Muscle of leg (tissue), 11 donors: ENCODE measurements around the gene PCSK6. TPM values are rescaled to one million over a fixed set of nuclear protein-coding genes. Genes with fewer than 3 reads are reported as not detected.

Experiments
- DNase-seq: peaks from one replicate; pipeline ENCODE4 v3.0.0; 2013
- H3K27ac ChIP-seq: one replicate; pipeline ENCODE4 v1.5.1; 2013; ENCODE audit warnings: mild to moderate bottlenecking, low read length, control low read depth
- H3K27me3 ChIP-seq: one replicate; pipeline ENCODE4 v1.6.1; 2013; ENCODE audit warnings: low read length; ENCODE audit not compliant: control insufficient read depth, insufficient read depth
- H3K36me3 ChIP-seq: one replicate; pipeline ENCODE4 v1.6.1; 2013; ENCODE audit warnings: low read length; ENCODE audit not compliant: control insufficient read depth, insufficient read depth
- H3K4me1 ChIP-seq: one replicate; pipeline ENCODE4 v1.6.1; 2013; ENCODE audit warnings: low read length; ENCODE audit not compliant: control insufficient read depth, insufficient read depth
- H3K4me3 ChIP-seq: one replicate; pipeline ENCODE4 v1.5.1; 2013; ENCODE audit warnings: low read length, control low read depth
- H3K9me3 ChIP-seq: replicated peaks from 2 replicates; pipeline ENCODE4 v1.6.1; 2013; ENCODE audit warnings: low read depth, low read length; ENCODE audit not compliant: control insufficient read depth
- WGBS: methylation state at CpG from one replicate; pipeline ENCODE4 v1.1.5; 2013; ENCODE audit warnings: missing lambda C conversion rate; ENCODE audit not compliant: insufficient coverage; 5-methylcytosine and 5-hydroxymethylcytosine counted together
- polyA plus RNA-seq, 8 donors: library from polyadenylated mRNA; unstranded; fragments of 120-200 nt; gene quantifications; one replicate each; pipeline versions ENCODE4 v1.2.1 to v1.2.3, GENCODE V29; 2013; ENCODE audit warnings: inconsistent platforms in 1 of 8, low replicate concordance in 1 of 8; ENCODE audit not compliant: insufficient read length in 8 of 8, insufficient read depth in 1 of 8
- total RNA-seq: library from RNA; stranded (reverse); fragments of 120-200 nt; gene quantifications from one replicate; pipeline ENCODE4 v1.2.4, GENCODE V29; 2013

The PCSK6 gene
- total and polyA plus RNA-seq, 9 donors, result 6.2 to 14.1 (median 9.5) TPM

GRCh38 chr15:101313041-101313761 is 176.3 kb downstream of the PCSK6 start:
- Histone ChIP-seq H3K9me3 (no peaks in the 10 kb centered on the region), H3K36me3 (no peaks in the 10 kb centered on the region), H3K27me3 (no peaks in the 10 kb centered on the region), H3K4me3 (no peak overlapping the region), H3K4me1 (peaks cover 3% of the 10 kb centered on the region), H3K27ac (no peak overlapping the region)
- WGBS, result 92% methylated on average over 19 of the region's 21 CpGs
- no peak for DNase-seq

- no peaks in the 10 kb centered on the region for H3K36me3 ChIP-seq
- WGBS, result 85% methylated on average over 4 of the region's 7 CpGs
- no peak for DNase-seq
- no peaks in the 10 kb centered on the region for H3K27me3 ChIP-seq
- H3K4me1 ChIP-seq, result peaks cover 1% of the 10 kb centered on the region
- no peak overlapping the region for H3K4me3 ChIP-seq
- no peaks in the 10 kb centered on the region for H3K9me3 ChIP-seq
- H3K27ac ChIP-seq, result no peak overlapping the region
These were observed 179.0 kb downstream of the PCSK6 start for GRCh38 chr15:101310508-101310907.

- H3K4me3 ChIP-seq, result no peak overlapping the region
- H3K36me3 ChIP-seq, result no peaks in the 10 kb centered on the region
- WGBS, result 100% methylated on average over 3 of the region's 7 CpGs
- DNase-seq, result no peak
- H3K27me3 ChIP-seq, result no peaks in the 10 kb centered on the region
- no peaks in the 10 kb centered on the region for H3K9me3 ChIP-seq
- no peak overlapping the region for H3K27ac ChIP-seq
- no peaks in the 10 kb centered on the region for H3K4me1 ChIP-seq
These were observed 179.4 kb downstream of the PCSK6 start for GRCh38 chr15:101310161-101310480.

GRCh38 chr15:101309436-101310160 is 179.9 kb downstream of the PCSK6 start:
- no peak overlapping the region for H3K27ac ChIP-seq
- no peak for DNase-seq
- no peaks in the 10 kb centered on the region for H3K4me1 ChIP-seq
- 85% methylated on average over 19 of the region's 26 CpGs for WGBS
- H3K27me3 ChIP-seq, result no peaks in the 10 kb centered on the region
- no peaks in the 10 kb centered on the region for H3K9me3 ChIP-seq
- no peak overlapping the region for H3K4me3 ChIP-seq
- H3K36me3 ChIP-seq, result no peaks in the 10 kb centered on the region

- Histone ChIP-seq H3K36me3 (no peaks in the 10 kb centered on the region), H3K9me3 (no peaks in the 10 kb centered on the region), H3K4me3 (no peak overlapping the region), H3K27ac (no peak overlapping the region), H3K27me3 (no peaks in the 10 kb centered on the region), H3K4me1 (no peaks in the 10 kb centered on the region)
- 77% methylated on average over 19 of the region's 20 CpGs for WGBS
- DNase-seq, result no peak
These were observed 180.7 kb downstream of the PCSK6 start for GRCh38 chr15:101308604-101309435.

GRCh38 chr15:101307897-101308603 is 181.5 kb downstream of the PCSK6 start:
- H3K4me3 ChIP-seq, result no peak overlapping the region
- no peak for DNase-seq
- no peaks in the 10 kb centered on the region for H3K9me3 ChIP-seq
- no peaks in the 10 kb centered on the region for H3K27me3 ChIP-seq
- WGBS, result 68% methylated on average over 15 of the region's 16 CpGs
- no peaks in the 10 kb centered on the region for H3K4me1 ChIP-seq
- H3K27ac ChIP-seq, result no peak overlapping the region
- no peaks in the 10 kb centered on the region for H3K36me3 ChIP-seq

- 62% methylated on average over 21 of the region's 24 CpGs for WGBS
- no peaks in the 10 kb centered on the region for H3K4me1 ChIP-seq
- no peaks in the 10 kb centered on the region for H3K36me3 ChIP-seq
- no peak overlapping the region for H3K4me3 ChIP-seq
- DNase-seq, result no peak
- no peaks in the 10 kb centered on the region for H3K9me3 ChIP-seq
- no peaks in the 10 kb centered on the region for H3K27me3 ChIP-seq
- no peak overlapping the region for H3K27ac ChIP-seq
These were observed 182.2 kb downstream of the PCSK6 start for GRCh38 chr15:101307048-101307896.

GRCh38 chr15:101306341-101307047 is 183.0 kb downstream of the PCSK6 start:
- no peak for DNase-seq
- Histone ChIP-seq H3K27me3 (no peaks in the 10 kb centered on the region), H3K36me3 (no peaks in the 10 kb centered on the region), H3K27ac (no peak overlapping the region), H3K9me3 (no peaks in the 10 kb centered on the region), H3K4me1 (no peaks in the 10 kb centered on the region), H3K4me3 (no peak overlapping the region)
- WGBS, result 60% methylated on average over 6 of the region's 10 CpGs

- DNase-seq, result no peak
- H3K27me3 ChIP-seq, result no peaks in the 10 kb centered on the region
- no peak overlapping the region for H3K27ac ChIP-seq
- no peaks in the 10 kb centered on the region for H3K4me1 ChIP-seq
- no peak overlapping the region for H3K4me3 ChIP-seq
- no peaks in the 10 kb centered on the region for H3K9me3 ChIP-seq
- H3K36me3 ChIP-seq, result no peaks in the 10 kb centered on the region
- WGBS, result 74% methylated on average over 7 of the region's 8 CpGs
These were observed 183.7 kb downstream of the PCSK6 start for GRCh38 chr15:101305820-101306255.
